CD4-positive, alpha-beta T cell treated with Interleukin-1 beta for 1 hour (primary cell): ENCODE measurements around the gene CLEC4G.

Experiments used
- DNase-seq, 2 donors: peaks; one replicate each; pipeline ENCODE4 v3.0.0-alpha.2; 2020 to 2022

The CLEC4G gene

DNA sequence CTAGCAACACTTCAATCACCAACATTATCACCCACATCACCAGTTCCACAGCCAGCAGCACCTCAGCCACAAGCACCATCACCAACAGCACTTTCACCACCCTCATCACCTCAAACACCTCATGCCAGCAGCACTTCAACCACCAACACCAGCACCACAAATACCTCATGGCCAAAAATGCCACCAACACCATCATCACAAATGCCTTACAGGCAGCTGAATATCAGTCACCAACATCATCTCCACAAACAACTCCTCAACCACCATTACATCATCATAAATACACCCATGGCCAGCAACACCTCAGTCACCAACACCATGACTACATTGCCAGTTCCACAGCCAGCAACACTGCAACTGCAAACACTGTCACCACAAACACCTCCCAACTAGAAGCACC, 40.4 kb downstream of the CLEC4G start:
- DNase-seq: peak; percentile 34 to 46

DNA sequence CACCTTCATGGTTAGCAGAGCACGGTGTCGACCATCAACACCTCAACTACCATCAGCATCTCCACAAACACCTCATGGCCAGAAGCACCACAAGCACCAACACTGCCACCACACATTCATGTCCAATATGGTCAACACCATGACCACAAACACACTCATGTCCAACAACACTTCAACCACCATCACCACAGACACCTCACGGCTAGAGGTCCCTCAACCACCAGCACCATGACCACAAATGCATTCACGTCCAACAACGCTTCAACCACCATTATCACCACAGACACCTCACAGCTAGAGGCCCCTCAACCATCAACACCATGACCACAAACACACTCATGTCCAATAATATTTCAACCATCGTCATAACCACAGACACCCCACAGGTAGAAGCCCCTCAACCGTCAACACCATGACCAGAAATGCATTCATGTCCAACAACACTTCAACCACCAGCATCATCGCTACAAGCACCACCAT, 41.1 kb downstream of the CLEC4G start:
- DNase-seq: peak; percentile 39 to 40

DNA sequence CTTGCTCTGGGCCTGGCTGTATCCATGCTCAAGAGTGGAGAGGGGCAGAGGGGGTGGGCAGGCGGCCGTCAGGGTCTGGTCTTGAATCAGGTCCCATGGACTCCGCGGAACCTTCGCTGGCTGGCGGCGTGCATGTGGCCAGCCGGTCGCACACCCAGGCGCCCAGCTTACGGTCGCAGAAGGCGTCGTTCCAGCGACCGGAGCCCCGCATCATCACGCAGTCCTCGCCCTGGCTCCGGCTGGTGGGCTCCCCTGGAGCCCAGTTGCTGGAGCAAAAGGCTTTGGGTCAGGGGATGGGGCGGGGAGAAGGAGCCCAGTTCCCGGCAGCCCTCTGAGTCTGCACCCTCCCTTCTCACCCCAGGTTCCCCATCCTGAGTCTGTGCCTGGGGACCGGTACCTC, 42.7 kb downstream of the CLEC4G start:
- no peak for DNase-seq

DNA sequence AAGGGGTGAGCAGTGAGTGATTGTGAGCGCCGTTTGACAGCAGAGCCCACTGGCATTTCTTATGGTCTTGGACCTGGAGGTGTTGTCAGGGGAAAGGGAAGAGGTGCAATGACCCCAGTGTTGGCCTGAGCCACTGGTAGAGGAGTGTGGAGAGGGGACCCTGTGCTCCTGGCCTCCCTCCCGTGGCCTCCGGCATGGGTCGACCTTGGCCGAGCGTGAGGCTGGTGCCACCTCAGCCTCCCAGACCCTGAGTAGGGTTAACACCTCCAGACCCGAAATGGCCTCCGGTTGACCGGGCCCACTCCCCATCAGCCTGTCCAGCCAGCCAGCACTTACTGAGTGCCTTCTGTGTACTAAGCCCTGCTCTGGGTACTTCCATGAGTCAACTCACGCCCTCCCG, 44.7 kb downstream of the CLEC4G start:
- DNase-seq: no peak

DNA sequence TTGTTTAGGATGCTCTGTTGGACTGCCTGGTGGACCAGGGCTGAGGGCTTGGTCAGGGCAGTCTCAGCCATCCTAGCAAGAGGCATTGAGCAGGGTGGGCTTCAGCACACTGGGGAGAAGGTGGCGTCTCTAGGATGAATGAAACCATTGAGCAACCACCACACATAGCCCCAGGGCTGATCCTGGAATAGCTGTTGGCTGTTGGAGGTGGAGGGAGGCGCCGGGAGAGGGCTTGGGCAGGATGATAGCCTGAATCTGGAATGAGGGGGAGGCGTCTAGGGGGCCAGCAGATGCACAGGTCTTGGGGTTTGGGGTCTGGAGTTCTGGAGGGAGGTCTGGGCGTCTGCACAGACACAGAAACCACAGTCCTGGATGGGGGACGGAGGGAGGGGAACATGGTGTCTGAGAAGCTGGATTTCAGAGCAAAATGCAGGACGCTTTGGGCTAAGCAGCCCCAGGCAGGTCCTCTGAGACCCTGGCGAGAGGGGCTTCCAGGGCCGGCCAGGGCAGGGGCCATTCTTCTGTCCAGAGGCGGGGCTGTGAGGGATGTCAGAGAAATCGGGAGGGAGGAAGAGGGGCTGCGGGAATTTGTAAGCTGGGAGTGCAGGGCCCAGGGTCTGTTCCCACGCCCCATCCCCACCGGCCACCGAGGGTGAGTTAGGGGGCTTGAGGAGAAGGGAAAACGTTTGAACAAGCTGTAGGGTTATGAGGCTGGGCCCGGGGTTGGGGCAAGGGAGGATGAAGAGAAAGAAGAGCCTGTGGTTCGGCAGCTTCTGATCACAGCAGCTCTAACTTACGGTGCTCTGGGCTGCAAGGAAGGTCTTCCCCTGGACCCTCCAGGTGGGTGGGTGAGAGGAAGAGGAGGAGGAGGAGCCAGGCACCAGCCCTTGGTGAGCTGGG, 46.1 kb downstream of the CLEC4G start:
- no peak for DNase-seq

DNA sequence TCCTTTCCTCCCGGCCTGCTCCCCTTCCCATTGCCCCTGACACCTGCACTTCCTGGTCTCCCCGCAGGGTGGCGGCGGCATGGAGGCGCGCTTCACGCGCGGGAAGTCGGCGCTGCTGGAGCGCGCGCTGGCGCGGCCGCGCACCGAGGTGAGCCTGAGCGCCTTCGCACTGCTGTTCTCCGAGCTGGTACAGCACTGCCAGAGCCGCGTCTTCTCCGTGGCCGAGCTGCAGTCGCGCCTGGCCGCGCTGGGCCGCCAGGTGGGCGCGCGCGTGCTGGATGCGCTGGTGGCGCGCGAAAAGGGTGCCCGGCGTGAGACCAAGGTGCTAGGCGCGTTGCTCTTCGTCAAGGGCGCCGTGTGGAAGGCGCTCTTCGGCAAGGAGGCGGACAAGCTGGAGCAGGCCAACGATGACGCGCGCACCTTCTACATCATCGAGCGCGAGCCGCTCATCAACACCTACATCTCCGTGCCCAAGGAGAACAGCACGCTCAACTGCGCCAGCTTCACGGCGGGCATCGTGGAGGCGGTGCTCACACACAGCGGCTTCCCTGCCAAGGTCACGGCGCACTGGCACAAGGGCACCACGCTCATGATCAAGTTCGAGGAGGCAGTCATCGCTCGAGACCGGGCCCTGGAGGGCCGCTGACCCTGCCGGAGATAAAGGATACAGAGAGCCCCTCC, 49.6 kb downstream of the CLEC4G start:
- no peak for DNase-seq

DNA sequence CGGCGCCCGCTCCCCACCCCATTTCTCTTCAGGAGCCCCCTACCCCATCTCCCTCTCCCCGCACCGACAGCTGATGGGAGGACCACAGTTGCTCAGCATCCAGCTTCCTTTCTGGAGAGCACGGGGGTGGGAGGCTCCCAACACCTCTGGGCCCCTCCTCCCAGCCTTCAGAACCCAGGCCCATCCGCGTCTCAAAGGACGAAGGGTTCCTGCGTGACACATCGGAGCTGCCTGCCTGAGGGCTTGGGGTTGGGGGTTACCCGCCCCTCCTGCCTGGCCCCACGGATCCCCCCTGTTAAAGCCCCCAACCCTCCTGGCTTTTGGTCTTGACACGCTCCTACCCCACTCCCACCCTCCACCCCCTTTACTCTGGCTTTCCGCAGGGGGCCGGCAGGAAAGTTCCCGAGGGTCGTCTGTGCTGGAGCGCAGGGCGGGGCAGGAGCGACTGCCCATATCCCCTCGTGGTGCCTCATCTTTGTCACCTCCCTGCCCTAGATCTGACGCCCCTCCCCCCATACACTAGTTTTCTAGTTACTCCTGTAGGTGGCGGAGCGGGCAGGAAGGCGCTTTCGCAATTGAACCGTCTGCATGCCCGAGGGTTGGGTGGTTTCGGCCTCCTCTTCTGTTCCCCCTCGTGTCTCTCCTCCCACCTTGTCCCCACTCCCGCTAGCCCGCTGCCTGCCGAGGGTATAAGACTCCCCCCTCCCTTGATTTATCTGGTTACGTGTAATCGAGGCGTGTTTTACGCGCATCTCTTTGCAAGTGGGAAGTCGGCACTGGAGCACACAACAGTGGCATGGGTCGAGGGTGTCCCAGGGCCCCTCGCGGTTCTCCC, 50.4 kb downstream of the CLEC4G start:
- peak; percentile 88 for DNase-seq

DNA sequence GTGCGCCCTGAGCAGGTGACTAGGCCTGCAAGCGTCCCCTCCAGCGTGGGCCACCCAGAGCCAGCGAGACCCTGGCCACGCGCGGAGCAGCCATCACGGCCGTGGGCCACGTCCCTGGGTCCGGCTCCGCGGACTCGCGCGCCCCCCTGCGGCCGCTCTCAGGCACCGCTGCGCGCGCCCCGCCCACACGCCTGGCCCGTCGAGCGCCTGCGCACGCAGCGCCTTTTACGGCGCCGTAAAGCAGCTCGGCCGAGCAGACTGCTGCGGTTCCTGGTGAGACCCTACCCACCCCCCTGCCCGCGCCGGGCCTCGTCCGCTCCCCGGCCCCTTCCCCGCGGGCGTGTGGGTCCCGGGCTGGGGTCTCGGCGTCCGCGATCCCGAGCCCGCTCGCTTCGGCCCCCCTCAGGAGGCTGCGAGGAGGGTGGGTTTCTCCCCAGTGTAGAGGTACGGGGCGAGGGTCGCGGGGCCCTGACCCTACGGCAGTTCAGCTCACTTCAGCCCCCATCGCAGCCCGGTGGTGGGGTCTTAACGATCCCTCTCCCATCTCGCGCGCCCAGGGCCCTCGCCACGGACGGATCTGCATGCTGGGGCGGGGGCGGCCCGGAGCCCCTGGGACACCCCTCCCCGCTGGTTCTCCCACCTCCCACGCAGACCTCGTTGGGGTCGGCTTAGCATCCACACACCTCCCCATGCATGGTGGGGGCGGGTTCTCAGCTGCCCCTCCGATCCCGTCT, 51.1 kb downstream of the CLEC4G start, which contains the start of gene TRAPPC5:
TRAPPC5 (plus strand) TSS at position 228 of the 734 bp plus-strand sequence. CDS start 1,421 bp downstream, outside the sequence.
- DNase-seq: peak; percentile 89 to 91

DNA sequence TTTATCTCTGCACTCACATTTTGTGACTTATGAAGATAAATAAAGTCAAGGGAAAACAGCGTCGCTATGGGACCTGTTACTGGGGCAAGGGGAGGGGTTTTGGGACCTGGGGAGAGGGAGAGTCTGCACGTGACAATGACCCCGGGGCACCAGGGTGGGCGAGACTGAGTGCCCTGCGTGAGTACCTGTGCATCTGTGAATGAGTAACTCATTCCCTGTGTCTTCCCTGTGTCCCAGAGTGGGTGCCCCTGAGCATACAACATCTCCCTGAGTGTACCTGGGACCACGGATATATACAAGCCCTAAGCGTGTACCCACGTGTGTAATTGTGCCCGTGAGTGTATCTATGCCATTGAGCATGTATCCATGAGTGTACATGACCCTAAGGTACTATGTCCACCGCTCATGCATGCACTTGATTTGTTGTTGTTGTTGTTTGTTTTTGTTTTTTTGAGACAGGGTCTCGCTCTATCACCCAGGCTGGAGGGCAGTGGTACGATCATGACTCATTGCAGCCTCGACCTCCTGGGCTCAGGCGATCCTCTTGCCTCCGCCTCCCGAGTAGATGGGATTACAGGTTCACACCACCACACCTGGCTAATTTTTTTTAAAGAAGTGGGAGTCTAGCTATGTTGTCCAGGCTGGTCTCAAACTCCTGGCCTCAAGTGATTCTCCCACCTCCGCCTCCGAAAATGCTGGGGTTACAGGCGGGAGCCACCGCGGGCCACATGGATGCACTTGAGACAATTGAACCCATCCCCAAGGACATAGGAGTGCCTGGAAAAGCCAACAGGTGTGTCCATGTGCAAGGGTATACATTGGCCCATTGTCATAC, 51.9 kb downstream of the CLEC4G start:
- no peak for DNase-seq

DNA sequence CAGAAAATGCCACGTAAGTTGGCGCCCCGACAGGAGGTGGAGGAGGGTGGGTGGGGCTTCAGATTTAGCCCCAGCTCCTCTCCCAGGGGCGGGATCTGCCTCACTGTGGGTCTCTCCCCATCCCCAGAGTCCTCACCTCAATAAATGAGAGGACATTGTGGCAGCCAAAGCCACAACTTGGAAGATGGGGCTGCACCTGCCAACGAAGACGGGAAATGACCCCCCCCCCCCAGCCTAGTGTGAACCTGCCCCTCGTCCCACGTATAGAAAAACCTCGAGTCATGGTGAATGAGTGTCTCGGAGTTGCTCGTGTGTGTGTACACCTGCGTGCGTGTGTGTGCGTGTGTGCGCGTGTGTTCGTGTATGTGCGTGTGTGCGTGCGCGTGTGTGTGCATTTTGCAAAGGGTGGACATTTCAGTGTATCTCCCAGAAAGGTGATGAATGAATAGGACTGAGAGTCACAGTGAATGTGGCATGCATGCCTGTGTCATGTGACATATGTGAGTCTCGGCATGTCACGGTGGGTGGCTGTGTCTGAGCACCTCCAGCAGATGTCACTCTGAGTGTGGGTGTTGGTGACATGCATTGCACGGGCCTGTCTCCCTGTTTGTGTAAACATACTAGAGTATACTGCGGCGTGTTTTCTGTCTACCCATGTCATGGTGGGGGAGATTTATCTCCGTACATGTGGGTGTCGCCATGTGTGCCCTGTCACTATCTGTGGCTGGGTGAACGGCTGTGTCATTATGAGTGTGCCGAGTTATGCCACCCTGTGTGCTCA, 52.7 kb downstream of the CLEC4G start:
- DNase-seq: peak; percentile 77 to 81
